A549 (cell line): ENCODE data around the gene EAPP.
"Not testable (repeated sequence)": the region's sequence is repeated elsewhere in the genome, so short reads cannot be mapped to it uniquely, and the experiment has no call there.

Experiments used
- CBX2 ChIP-seq: fragments of 200-600 bp; sonication (generic); IDR thresholded peaks from 2 replicates; pipeline ENCODE4 v1.6.1; 2016; ENCODE audit warnings: low read depth, mild to moderate bottlenecking, borderline replicate concordance
- CHD2 ChIP-seq: fragments of 150-350 bp; IDR thresholded peaks from 2 replicates; pipeline ENCODE4 v1.6.1; 2014; ENCODE audit warnings: low read length; ENCODE audit not compliant: partially characterized antibody
- EHMT2 ChIP-seq: fragments of 200-600 bp; sonication (generic); IDR thresholded peaks from 2 replicates; pipeline ENCODE4 v1.6.1; 2016; ENCODE audit warnings: antibody characterized with exemption, low read depth, mild to moderate bottlenecking, moderate library complexity
- EP300 ChIP-seq, 2 experiments: fragments of >200 bp; sonication (Bioruptor Twin); formaldehyde crosslinking; IDR thresholded peaks; 2 replicates in 1 of 2; 3 replicates in 1 of 2; pipeline ENCODE4 v1.6.1; 2016 to 2017
- MYC ChIP-seq: IDR thresholded peaks from 2 replicates; pipeline ENCODE4 v1.6.1; 2012; ENCODE audit warnings: mild to moderate bottlenecking, inconsistent platforms, low read length, improper control_type of control experiment, borderline replicate concordance
- NR3C1 ChIP-seq: fragments of >200 bp; sonication (Bioruptor Twin); formaldehyde crosslinking; IDR thresholded peaks from 3 replicates; pipeline ENCODE4 v1.6.1; 2017
- POLR2A ChIP-seq: IDR thresholded peaks from 2 replicates; pipeline ENCODE4 v1.6.1; 2012; ENCODE audit warnings: mild to moderate bottlenecking, low read length
- RFX5 ChIP-seq: fragments of 450-650 bp; IDR thresholded peaks from 2 replicates; pipeline ENCODE4 v1.7.1; 2014; ENCODE audit warnings: antibody characterized with exemption, mild to moderate bottlenecking, moderate library complexity
- ZFP36 ChIP-seq: fragments of 450-650 bp; IDR thresholded peaks from 2 replicates; pipeline ENCODE4 v1.6.1; 2014; ENCODE audit warnings: borderline replicate concordance; ENCODE audit not compliant: partially characterized antibody
- TF ChIP-seq, protein P1 (sequence below): fragments of >200 bp; sonication (Bioruptor Twin); formaldehyde crosslinking; IDR thresholded peaks from 3 replicates; pipeline ENCODE4 v1.5.1; 2016
- TF ChIP-seq, protein P2 (sequence below): IDR thresholded peaks from 2 replicates; pipeline ENCODE4 v1.6.1; 2012; ENCODE audit warnings: low read depth, borderline replicate concordance

DNA sequence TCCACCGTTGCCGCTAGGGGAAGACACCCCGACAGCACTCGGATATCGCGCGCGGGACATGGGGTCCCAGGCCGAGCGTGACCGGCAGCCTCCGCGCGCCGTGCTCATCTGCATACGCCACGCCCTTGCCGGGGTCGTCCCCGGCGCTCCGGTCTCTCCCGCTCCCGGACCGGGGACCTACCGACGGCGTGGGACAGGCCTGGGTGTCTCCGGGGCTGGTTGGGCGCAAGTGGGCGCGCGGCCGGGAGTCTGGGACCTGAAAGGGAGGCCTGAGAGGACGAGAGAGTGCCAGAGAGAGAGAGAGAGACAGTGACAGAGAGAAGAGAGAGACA lies 17.0 kb upstream of the EAPP start:
- not testable (repeated sequence) for TF ChIP-seq CHD2; POLR2A; CBX2; EHMT2; NR3C1; ZFP36; RFX5; EP300 (IDR thresholded peaks at IDR 0.05); MYC
- TF ChIP-seq, protein P1, sequence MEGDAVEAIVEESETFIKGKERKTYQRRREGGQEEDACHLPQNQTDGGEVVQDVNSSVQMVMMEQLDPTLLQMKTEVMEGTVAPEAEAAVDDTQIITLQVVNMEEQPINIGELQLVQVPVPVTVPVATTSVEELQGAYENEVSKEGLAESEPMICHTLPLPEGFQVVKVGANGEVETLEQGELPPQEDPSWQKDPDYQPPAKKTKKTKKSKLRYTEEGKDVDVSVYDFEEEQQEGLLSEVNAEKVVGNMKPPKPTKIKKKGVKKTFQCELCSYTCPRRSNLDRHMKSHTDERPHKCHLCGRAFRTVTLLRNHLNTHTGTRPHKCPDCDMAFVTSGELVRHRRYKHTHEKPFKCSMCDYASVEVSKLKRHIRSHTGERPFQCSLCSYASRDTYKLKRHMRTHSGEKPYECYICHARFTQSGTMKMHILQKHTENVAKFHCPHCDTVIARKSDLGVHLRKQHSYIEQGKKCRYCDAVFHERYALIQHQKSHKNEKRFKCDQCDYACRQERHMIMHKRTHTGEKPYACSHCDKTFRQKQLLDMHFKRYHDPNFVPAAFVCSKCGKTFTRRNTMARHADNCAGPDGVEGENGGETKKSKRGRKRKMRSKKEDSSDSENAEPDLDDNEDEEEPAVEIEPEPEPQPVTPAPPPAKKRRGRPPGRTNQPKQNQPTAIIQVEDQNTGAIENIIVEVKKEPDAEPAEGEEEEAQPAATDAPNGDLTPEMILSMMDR: not testable (repeated sequence)
- TF ChIP-seq, protein P2, sequence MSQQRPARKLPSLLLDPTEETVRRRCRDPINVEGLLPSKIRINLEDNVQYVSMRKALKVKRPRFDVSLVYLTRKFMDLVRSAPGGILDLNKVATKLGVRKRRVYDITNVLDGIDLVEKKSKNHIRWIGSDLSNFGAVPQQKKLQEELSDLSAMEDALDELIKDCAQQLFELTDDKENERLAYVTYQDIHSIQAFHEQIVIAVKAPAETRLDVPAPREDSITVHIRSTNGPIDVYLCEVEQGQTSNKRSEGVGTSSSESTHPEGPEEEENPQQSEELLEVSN: not testable (repeated sequence)
